ENCODE data around the gene CCDC170.
"Not testable (repeated sequence)": the region's sequence is repeated elsewhere in the genome, so short reads cannot be mapped to it uniquely, and the experiment has no call there.

The CCDC170 gene, protein sequence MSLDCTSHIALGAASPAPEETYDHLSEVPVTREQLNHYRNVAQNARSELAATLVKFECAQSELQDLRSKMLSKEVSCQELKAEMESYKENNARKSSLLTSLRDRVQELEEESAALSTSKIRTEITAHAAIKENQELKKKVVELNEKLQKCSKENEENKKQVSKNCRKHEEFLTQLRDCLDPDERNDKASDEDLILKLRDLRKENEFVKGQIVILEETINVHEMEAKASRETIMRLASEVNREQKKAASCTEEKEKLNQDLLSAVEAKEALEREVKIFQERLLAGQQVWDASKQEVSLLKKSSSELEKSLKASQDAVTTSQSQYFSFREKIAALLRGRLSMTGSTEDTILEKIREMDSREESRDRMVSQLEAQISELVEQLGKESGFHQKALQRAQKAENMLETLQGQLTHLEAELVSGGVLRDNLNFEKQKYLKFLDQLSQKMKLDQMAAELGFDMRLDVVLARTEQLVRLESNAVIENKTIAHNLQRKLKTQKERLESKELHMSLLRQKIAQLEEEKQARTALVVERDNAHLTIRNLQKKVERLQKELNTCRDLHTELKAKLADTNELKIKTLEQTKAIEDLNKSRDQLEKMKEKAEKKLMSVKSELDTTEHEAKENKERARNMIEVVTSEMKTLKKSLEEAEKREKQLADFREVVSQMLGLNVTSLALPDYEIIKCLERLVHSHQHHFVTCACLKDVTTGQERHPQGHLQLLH

GRCh38 chr6:151493804-151494234 lies at the start of gene CCDC170:
CCDC170 (plus strand) TSS chr6:151494017; CDS start chr6:151494129, 112 bp downstream.
- ChIA-PET POLR2A (no interaction called here), CTCF (no interaction called here)
- TF ChIP-seq, protein P1, sequence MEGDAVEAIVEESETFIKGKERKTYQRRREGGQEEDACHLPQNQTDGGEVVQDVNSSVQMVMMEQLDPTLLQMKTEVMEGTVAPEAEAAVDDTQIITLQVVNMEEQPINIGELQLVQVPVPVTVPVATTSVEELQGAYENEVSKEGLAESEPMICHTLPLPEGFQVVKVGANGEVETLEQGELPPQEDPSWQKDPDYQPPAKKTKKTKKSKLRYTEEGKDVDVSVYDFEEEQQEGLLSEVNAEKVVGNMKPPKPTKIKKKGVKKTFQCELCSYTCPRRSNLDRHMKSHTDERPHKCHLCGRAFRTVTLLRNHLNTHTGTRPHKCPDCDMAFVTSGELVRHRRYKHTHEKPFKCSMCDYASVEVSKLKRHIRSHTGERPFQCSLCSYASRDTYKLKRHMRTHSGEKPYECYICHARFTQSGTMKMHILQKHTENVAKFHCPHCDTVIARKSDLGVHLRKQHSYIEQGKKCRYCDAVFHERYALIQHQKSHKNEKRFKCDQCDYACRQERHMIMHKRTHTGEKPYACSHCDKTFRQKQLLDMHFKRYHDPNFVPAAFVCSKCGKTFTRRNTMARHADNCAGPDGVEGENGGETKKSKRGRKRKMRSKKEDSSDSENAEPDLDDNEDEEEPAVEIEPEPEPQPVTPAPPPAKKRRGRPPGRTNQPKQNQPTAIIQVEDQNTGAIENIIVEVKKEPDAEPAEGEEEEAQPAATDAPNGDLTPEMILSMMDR (IDR thresholded peaks at IDR 0.05; ENCODE audit: control extremely low read depth, extremely low read depth, low read depth, missing control alignments), result no peak
- DNase-seq (ENCODE audit: extremely low spot score), result no peak

GRCh38 chr6:151445482-151445881 lies 48.3 kb upstream of the CCDC170 start:
- DNase-seq (ENCODE audit: extremely low spot score), result no peak
- TF ChIP-seq, protein P1 (IDR thresholded peaks at IDR 0.05; ENCODE audit: control extremely low read depth, extremely low read depth, low read depth, missing control alignments), result no peak
- ChIA-PET POLR2A (no interaction called here), CTCF (interaction anchor here (1.0 kb wide), 1 partner anchor 235 kb away, joined by 3 read pairs; no protein-coding TSS in a partner anchor)

- TF ChIP-seq, protein P1 (IDR thresholded peaks at IDR 0.05; ENCODE audit: control extremely low read depth, extremely low read depth, low read depth, missing control alignments), result no peak
- no peak for DNase-seq (ENCODE audit: extremely low spot score)
- CTCF ChIA-PET, result interaction anchor here (1.4 kb wide), 1 partner anchor 28 kb away, joined by 3 read pairs; no protein-coding TSS in a partner anchor
- POLR2A ChIA-PET, result interaction anchor here (0.7 kb wide), 1 partner anchor 139 kb away, joined by 4 read pairs; no protein-coding TSS in a partner anchor
Measured at GRCh38 chr6:151447237-151447636, 46.6 kb upstream of the CCDC170 start.

GRCh38 chr6:151448623-151449022 lies 45.2 kb upstream of the CCDC170 start:
- TF ChIP-seq, protein P1 (IDR thresholded peaks at IDR 0.05; ENCODE audit: control extremely low read depth, extremely low read depth, low read depth, missing control alignments), result no peak
- no peak for DNase-seq (ENCODE audit: extremely low spot score)
- POLR2A ChIA-PET, result no interaction called here
- CTCF ChIA-PET, result interaction anchor here (0.8 to 1.5 kb wide), 4 partner anchors 11 to 21 kb away, joined by 3 to 4 read pairs (median 3); no protein-coding TSS in a partner anchor

GRCh38 chr6:151450928-151451327 lies 42.9 kb upstream of the CCDC170 start:
- not testable (repeated sequence) for DNase-seq (ENCODE audit: extremely low spot score)
- POLR2A ChIA-PET, result interaction anchor here (0.7 kb wide), 1 partner anchor 67 kb away, joined by 5 read pairs; no protein-coding TSS in a partner anchor
- CTCF ChIA-PET, result interaction anchor here (1.0 to 2.1 kb wide), 4 partner anchors 9 to 45 kb away, joined by 3 to 30 read pairs (median 6); no protein-coding TSS in a partner anchor

- TF ChIP-seq, protein P1 (IDR thresholded peaks at IDR 0.05; ENCODE audit: control extremely low read depth, extremely low read depth, low read depth, missing control alignments), result no peak
- CTCF ChIA-PET, result interaction anchor here (1.0 to 2.1 kb wide), 4 partner anchors 9 to 46 kb away, joined by 3 to 30 read pairs (median 6); no protein-coding TSS in a partner anchor
Measured at GRCh38 chr6:151451417-151451949, 42.3 kb upstream of the CCDC170 start.

More at GRCh38 chr6:151451417-151451949, 42.3 kb upstream of the CCDC170 start:
- POLR2A ChIA-PET, result interaction anchor here (0.7 to 1.1 kb wide), 2 partner anchors 10 to 68 kb away, joined by 3 to 5 read pairs; no protein-coding TSS in a partner anchor
- no peak for DNase-seq (ENCODE audit: extremely low spot score)

Data from GM10248 (cell line).